Nephron progenitor cell (in vitro differentiated cells): ENCODE data around the gene TRIP4.
"Not testable (repeated sequence)": the region's sequence is repeated elsewhere in the genome, so short reads cannot be mapped to it uniquely, and the experiment has no call there.

Source experiments
- DNase-seq: peaks from one replicate; pipeline ENCODE4 v3.0.0; 2021
- H3K27ac Mint-ChIP-seq: 2 replicates; pipeline ENCODE4 v1.8.0; 2021; ENCODE audit warnings: mild to moderate bottlenecking, moderate library complexity, mixed read lengths
- H3K27me3 Mint-ChIP-seq: 2 replicates; pipeline ENCODE4 v1.8.0; 2021; ENCODE audit warnings: mild to moderate bottlenecking, low read depth, mixed read lengths; ENCODE audit not compliant: poor library complexity
- H3K36me3 Mint-ChIP-seq: 2 replicates; pipeline ENCODE4 v1.8.0; 2021; ENCODE audit warnings: low read depth, mixed read lengths
- H3K4me1 Mint-ChIP-seq: 2 replicates; pipeline ENCODE4 v1.8.0; 2021; ENCODE audit warnings: mixed read lengths
- H3K4me3 Mint-ChIP-seq: 2 replicates; pipeline ENCODE4 v1.8.0; 2021; ENCODE audit warnings: mild to moderate bottlenecking, moderate library complexity, mixed read lengths
- H3K9me3 Mint-ChIP-seq: 2 replicates; pipeline ENCODE4 v1.8.0; 2021; ENCODE audit warnings: mild to moderate bottlenecking, moderate library complexity, mixed read lengths
- CTCF ChIP-seq: fragments of 200-600 bp; sonication (generic); IDR thresholded peaks from 2 replicates; pipeline ENCODE4 v1.5.0; 2021; ENCODE audit warnings: antibody characterized with exemption

Gene TRIP4

DNA sequence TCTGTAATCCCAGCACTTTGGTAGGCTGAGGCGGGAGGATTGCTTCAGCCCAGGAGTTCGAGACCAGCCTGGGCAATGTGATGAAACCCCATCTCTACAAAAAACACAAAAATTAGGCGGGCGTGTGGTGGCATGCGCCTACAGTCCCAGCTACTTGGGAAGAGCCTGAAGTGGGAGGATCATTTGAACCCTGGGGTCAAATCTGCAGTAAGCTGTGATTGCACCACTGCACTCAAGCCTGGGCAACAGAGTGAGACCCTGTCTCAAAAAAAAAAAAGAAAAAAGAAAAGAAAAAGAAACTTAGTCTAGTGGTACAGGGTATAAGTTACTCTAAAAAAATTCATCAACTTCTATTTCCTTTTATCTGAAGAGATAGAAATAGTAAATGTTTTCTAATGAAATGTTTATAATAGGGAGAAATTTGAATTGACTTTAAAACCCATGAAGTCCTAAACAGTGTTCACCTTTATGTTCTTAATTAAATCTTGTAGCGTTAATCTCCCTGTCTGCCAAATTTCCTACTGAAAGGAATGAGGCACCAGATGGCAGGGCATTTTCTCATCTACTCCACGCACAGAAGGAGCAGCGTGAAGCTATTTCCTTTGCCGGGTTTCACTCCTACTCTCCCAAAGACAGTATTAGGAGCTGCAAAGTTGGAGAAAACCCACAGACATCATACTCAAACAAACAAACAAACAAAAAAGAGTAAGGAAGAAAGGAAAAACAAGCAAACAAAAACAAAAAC, 8.2 kb upstream of the TRIP4 start:
- H3K36me3 Mint-ChIP-seq = peaks cover 25% of the 10 kb centered on the region
- no peaks in the 10 kb centered on the region for H3K9me3 Mint-ChIP-seq
- H3K27ac Mint-ChIP-seq = peak overlapping the region; percentile 68
- H3K4me1 Mint-ChIP-seq = peaks cover 35% of the 10 kb centered on the region
- TF ChIP-seq CTCF = no peak
- H3K4me3 Mint-ChIP-seq = peak overlapping the region; percentile 92
- H3K27me3 Mint-ChIP-seq = no peaks in the 10 kb centered on the region
- DNase-seq = no peak

GRCh38 chr15:64380130-64380870, 7.3 kb upstream of the TRIP4 start:
- not testable (repeated sequence) for H3K9me3 Mint-ChIP-seq, H3K27me3 Mint-ChIP-seq, H3K27ac Mint-ChIP-seq, DNase-seq
- Mint-ChIP-seq H3K4me3 (peak overlapping the region; percentile 92), H3K4me1 (peaks cover 35% of the 10 kb centered on the region), H3K36me3 (peaks cover 16% of the 10 kb centered on the region)

DNA sequence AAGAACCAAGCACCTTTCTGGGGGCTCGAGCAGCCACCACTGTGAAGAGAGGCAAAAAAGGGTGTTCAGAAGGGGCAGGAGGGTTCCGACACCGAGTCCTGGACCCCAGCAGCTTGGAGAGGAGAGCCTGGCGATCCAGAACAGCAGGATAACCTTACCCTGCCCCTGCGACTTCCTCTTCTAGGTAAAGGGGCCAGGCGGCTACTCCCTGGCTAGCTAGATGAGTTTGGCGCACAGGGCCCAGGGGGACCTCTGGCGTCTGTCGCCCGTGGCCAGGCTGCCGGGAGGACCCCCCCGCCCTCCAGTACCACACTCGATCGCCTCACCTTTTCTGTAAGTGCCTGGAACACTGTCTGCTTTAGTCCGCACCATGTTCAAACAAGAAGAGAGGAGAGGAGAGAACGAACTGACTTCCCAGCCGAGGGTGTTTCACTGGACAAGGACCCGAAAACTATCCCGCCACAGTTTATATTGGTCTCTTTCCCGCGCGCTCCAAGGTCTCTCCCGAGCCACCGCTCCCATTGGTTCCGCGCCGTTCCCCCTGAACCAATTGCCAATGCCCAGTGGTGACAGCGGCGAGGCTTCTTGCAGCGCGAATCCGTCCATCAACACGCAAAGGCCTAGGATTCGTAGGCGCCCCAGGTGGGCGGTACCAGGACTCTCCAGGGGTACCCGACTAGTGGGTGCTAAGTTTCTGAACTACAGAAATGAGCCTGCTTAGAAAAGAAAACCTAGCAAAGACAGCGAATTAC, 6.5 kb upstream of the TRIP4 start, which contains the start of gene PCLAF:
Gene PCLAF (minus strand): TSS at position 442 of the 752 bp plus-strand sequence. CDS start 70 bp downstream, at position 372.
- no peaks in the 10 kb centered on the region for H3K27me3 Mint-ChIP-seq
- H3K36me3 Mint-ChIP-seq = peaks cover 9% of the 10 kb centered on the region
- peaks cover 41% of the 10 kb centered on the region for H3K4me1 Mint-ChIP-seq
- no peak within 1 kb of the TSS for H3K27ac Mint-ChIP-seq
- peak within 1 kb of the TSS; percentile 92 for H3K4me3 Mint-ChIP-seq
- H3K9me3 Mint-ChIP-seq = no peaks in the 10 kb centered on the region
- no peak for TF ChIP-seq CTCF
- DNase-seq = peak; percentile 91

DNA sequence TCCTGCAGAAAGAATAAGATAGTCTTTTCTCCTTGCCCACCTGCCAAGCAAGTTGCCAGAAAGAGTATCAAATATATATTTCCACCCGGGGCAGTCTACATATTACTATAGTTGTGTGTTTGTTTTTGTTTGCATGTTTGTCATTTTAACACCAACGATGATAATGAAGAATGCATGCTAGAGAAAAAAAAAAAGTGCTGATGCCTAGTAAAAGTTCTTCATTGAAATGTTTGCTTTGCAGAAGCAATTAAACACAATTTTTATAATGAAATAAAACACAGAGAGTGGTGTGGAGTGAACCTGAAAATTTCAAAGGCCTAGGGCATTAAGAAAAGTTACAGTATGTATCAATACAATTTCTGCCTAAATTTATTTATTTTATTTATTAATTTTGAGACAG, 3.9 kb upstream of the TRIP4 start:
- no peak for DNase-seq
- no peak for TF ChIP-seq CTCF
- peaks cover 11% of the 10 kb centered on the region for H3K36me3 Mint-ChIP-seq
- H3K9me3 Mint-ChIP-seq = peaks cover under 1% of the 10 kb centered on the region
- H3K27ac Mint-ChIP-seq = no peak overlapping the region
- H3K4me1 Mint-ChIP-seq = peaks cover 56% of the 10 kb centered on the region
- no peak overlapping the region for H3K4me3 Mint-ChIP-seq
- H3K27me3 Mint-ChIP-seq = no peaks in the 10 kb centered on the region

GRCh38 chr15:64386291-64386690, 1.3 kb upstream of the TRIP4 start:
- peaks cover 6% of the 10 kb centered on the region for H3K9me3 Mint-ChIP-seq
- peaks cover 13% of the 10 kb centered on the region for H3K36me3 Mint-ChIP-seq
- no peak overlapping the region for H3K27ac Mint-ChIP-seq
- H3K27me3 Mint-ChIP-seq = no peaks in the 10 kb centered on the region
- peaks cover 45% of the 10 kb centered on the region for H3K4me1 Mint-ChIP-seq
- DNase-seq = no peak
- no peak for TF ChIP-seq CTCF
- peak overlapping the region; percentile 13 for H3K4me3 Mint-ChIP-seq

DNA sequence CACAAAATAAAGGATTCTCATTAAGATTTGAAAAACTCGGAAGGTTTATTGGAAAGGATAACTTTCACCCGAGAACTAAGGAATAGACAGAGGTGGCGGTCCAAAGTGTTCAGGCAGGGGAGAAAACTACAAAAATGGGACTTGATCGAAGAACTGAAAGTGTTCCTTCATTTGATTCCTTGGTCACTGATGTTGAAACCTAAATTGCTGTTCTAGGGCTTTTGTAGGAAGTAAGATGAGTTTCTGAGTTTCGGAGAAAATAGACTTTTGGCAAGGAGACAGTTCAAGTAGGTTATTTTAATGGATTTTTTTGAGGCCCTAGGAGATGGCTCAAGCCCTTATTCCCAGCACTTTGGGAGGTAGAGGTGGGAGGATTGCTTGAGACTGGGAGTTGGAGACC, 1.4 kb downstream of the TRIP4 start:
- no peak for DNase-seq
- H3K4me3 Mint-ChIP-seq = peak overlapping the region; percentile 98
- no peak for TF ChIP-seq CTCF
- peaks cover 27% of the 10 kb centered on the region for H3K36me3 Mint-ChIP-seq
- H3K4me1 Mint-ChIP-seq = peaks cover 32% of the 10 kb centered on the region
- H3K9me3 Mint-ChIP-seq = peaks cover 6% of the 10 kb centered on the region
- H3K27ac Mint-ChIP-seq = no peak overlapping the region
- H3K27me3 Mint-ChIP-seq = no peaks in the 10 kb centered on the region

- not testable (repeated sequence) for H3K27me3 Mint-ChIP-seq, DNase-seq, H3K4me3 Mint-ChIP-seq, H3K9me3 Mint-ChIP-seq
- H3K36me3 Mint-ChIP-seq = peaks cover 50% of the 10 kb centered on the region
- H3K27ac Mint-ChIP-seq = peak overlapping the region; percentile 57
- H3K4me1 Mint-ChIP-seq = peaks cover 21% of the 10 kb centered on the region
Measured at GRCh38 chr15:64392471-64392870, 4.8 kb downstream of the TRIP4 start.
